Tibial nerve (tissue), 3 donors: ENCODE data around the gene WDTC1.

ENCODE experiments used
- CTCF ChIP-seq, 5 experiments: fragments of 200-600 bp in 3 of 5; fragments of 450-650 bp in 2 of 5; sonication (generic) in 3 of 5; IDR thresholded peaks; one replicate each; pipeline ENCODE4 v1.5.1; 2016 to 2019; ENCODE audit warnings: antibody characterized with exemption in 5 of 5, mild to moderate bottlenecking in 3 of 5, moderate library complexity in 2 of 5
- POLR2A ChIP-seq, 2 donors: fragments of 450-650 bp; IDR thresholded peaks; one replicate each; pipeline ENCODE4 v1.6.1; 2017; ENCODE audit warnings: antibody characterized with exemption in 2 of 2, mild to moderate bottlenecking in 2 of 2, moderate library complexity in 2 of 2

- TF ChIP-seq CTCF (IDR thresholded peaks at IDR 0.05) (no peak), POLR2A (IDR thresholded peaks at IDR 0.05) (no peak)
Observed at GRCh38 chr1:27301052-27301422, 66.6 kb downstream of the WDTC1 start.
